HG03521 (cell line): ENCODE results near the gene SAFB.
A peak's percentile ranks its signal among the peaks of the same experiment; 100 is the strongest.
"Not testable (repeated sequence)": the region's sequence is repeated elsewhere in the genome, so short reads cannot be mapped to it uniquely, and the experiment has no call there.

ENCODE experiments used
- ATAC-seq: cut with Tn5 transposase; IDR thresholded peaks from one replicate; pipeline ENCODE4 v1.9.1; 2021; ENCODE audit warnings: mild to moderate bottlenecking, moderate library complexity; ENCODE audit not compliant: unreplicated experiment

SAFB gene

DNA sequence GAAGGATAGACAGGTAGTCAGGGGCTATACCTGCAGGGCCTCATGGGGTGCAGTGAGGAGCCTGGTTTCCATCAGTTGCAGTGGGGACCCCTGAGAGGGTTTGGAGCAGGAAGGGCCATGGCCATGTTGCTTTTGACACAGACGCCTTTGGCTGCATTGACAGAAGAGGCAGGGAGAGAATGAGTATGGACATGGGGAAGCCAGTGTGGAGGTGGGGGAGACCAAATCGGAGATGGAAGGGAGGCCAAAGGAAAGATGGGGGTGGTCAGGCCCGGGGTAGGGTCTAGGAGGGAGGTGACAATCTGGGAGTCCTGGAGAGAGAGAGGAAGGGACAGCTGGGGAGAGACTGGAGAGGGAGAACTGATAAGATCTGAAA lies 59.2 kb downstream of the SAFB start:
- no peak for ATAC-seq

DNA sequence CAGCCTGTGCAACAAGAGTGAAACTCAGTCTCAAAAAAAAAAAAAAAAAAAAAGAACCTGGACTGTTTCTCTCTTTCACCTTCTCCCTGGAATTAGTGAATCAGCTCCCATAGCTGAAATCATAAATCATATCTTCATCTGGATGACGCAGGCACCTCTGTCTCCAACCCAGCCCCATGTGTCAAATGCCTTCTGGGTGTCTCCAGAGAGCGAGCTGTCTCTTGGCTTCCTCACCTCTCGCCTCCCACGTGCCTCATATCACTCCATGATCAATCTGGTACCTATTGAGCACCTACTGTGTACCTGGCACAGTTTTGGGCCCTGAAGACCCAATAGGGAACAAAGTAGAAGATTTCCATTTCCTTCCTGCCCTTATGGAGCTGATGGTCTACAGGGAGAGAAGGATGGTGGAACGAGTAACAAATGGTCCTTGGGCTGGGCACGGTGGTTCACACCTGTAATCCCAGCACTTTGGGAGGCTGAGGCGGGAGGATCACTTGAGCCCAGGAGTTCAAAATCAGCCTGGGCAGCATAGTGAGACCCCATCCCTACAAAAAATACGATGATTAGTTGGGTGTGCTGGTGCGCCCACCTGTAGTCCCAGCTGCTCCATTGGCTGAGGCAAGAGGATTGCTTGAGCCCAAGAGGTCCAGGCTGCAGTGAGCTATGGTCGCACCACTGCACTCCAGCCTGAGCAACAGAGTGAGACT lies 60.4 kb downstream of the SAFB start:
- ATAC-seq = no peak

DNA sequence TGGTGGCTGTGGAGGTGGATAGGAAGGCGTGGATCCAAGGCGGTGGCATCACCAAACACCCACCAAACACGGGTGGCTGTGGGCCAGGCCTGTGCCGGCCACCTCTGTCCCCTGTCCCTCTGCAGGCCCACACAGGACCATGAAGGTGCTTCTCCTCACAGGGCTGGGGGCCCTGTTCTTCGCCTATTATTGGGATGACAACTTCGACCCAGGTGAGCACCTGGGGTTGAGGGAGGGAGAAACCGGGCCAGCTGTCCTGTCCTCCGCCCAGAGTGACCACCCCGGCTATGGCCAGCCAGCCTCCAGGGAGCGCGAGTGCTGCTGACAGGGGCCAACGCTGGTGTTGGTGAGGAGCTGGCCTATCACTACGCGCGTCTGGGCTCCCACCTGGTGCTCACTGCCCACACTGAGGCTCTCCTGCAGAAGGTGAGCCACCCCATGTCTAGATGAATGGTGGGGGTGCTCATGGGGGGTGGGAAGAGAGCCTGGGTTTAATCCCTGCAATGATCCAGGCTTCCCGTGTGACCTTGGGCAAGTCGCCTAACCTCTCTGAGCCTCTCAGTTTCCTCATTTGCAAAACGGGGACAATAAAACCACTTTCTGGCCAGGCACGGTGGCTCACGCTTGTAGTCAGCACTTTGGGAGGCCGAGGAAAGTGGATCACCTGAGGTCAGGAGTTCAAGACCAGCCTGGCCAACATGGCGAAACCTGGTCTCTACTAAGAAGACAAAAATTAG lies 62.0 kb downstream of the SAFB start:
- ATAC-seq = no peak

DNA sequence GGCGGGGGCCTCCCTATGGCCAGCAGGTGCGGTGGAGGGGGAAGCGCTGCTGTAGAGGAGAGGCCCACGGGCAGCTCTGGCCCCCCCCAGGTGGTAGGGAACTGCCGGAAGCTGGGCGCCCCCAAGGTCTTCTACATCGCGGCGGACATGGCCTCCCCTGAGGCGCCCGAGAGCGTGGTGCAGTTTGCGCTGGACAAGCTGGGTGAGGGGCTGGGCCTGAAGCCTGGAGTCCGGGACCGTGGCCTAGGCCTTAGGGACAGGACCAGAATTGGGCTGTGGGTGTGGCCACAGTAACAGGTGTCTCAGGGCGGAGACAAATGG lies 63.4 kb downstream of the SAFB start:
- no peak for ATAC-seq

DNA sequence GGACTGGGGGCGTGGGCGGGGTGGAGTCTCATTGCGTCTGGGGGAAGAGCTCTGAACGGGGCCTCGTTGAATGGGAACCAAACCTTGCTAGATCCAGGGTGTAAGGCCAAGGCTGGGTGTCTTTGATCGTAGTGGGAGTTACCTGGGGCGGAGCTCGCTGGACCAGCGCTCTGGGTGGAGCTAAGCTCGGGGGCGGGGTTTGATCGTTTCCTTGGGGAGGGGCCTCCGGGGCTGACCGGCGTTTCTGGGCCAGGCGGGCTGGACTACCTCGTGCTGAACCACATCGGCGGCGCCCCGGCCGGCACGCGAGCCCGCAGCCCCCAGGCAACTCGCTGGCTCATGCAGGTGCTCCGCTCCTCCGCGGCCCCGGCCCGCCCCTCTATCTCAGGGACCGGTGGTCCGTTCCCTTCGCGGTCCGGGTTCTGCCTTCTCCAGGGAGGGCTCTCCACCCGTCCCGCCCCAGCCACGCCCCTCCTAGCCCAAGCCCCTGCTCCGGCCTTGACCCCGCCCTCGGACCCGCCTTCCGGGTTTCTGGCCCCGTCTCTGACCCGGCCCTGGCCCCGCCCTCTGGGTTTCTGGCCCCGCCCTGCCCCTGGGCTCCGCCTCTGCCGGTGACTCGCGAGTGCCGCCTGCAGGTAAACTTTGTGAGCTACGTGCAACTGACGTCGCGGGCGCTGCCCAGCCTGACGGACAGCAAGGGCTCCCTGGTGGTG lies 63.9 kb downstream of the SAFB start:
- peak; percentile 41 for ATAC-seq

DNA sequence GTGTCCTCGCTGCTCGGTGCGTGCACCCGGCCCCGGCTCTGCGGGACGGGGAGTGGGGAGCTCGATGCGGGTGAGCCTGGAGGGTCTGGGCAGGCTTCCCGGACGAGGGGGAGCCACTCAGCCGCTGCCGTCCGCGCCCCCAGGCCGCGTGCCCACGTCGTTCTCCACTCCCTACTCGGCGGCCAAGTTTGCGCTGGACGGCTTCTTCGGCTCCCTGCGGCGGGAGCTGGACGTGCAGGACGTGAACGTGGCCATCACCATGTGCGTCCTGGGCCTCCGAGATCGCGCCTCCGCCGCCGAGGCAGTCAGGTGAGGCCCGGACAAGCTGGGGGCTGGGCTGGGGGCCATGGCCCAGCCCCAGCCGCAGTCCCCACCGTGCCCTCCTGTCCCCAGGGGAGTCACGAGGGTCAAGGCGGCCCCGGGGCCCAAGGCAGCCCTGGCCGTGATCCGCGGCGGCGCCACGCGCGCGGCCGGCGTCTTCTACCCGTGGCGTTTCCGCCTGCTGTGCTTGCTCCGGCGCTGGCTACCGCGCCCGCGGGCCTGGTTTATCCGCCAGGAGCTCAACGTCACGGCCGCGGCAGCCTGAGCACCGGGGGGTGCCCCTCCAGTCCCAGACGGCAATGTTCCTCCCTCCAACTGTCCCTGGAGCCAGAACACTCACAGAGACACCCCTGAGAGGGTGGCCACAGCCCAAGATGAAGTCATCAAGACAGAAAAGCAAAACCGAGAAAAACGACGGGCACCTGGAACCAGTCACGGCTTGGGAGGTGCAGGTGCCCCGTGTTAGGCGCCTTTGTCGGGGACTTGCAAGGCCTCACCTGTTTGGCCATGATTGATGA lies 64.7 kb downstream of the SAFB start:
- ATAC-seq = no peak

DNA sequence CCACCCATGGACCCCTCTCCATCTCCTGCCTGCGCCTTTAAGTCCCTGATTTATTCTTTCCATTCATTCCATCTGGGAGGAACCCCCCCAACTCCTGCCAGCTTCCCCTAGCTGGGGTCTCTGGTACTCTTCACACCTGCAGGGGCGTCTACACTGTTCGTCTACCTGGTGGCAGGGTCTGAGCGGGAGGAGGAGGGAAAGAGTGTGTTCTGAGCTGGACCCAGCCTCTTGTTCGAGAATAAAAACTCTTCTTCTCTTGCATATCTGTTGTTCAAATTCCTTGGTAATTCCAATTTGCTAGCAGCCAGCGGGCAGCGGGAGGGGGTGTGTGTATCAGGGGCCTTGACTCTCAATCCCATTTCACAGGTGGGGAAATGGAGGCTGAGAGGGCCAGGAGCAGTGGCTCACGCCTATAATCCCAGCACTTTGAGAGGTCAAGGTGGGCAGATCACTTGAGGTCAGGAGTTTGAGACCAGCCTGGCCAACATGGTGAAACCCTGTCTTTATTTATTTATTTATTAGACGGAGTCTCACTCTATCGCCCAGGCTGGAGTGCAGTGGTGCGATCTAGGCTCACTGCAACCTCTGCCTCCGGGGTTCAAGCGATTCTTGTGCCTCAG lies 65.5 kb downstream of the SAFB start:
- not testable (repeated sequence) for ATAC-seq

DNA sequence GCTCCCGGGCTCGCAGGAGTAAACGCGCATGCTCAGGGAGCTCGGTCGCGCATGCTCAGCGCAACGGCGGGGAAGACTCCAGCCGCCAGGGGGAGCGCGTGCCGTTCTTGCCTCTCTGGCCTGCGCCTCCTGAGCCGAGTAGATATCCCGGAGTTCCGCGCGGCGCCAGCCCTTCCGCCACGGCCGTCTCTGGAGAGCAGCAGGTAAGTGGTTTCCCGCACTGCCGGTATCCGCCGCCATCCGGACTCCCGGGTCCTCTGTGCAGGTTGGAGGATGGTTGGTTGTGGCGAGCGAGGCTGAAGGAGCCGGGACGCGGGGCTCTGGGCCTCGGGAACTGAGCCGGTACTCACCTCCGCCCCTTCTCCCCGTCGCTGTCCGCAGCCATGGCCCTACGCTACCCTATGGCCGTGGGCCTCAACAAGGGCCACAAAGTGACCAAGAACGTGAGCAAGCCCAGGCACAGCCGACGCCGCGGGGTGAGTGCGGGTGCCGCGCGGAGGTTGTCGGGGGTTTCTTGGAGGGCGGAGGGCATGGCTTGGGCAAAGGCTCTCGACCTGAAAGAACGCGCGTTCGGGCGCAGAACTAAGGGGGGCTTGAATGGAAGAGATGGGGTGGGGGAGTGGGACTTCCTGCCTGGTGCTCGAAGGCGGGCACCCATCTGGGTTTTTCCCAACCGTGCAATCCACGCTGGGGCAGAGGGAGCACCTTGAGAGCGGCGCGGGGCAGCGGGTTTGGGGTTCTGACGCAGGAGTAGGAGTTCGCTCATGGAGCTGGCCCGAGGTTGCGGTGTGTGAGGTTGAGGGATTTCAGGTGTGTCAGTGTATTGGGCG lies 67.5 kb downstream of the SAFB start, which contains the start of gene RPL36:
RPL36 (plus strand) TSS at position 171 of the 830 bp plus-strand sequence; CDS start at position 384, 213 bp downstream.
- peak; percentile 33 for ATAC-seq

DNA sequence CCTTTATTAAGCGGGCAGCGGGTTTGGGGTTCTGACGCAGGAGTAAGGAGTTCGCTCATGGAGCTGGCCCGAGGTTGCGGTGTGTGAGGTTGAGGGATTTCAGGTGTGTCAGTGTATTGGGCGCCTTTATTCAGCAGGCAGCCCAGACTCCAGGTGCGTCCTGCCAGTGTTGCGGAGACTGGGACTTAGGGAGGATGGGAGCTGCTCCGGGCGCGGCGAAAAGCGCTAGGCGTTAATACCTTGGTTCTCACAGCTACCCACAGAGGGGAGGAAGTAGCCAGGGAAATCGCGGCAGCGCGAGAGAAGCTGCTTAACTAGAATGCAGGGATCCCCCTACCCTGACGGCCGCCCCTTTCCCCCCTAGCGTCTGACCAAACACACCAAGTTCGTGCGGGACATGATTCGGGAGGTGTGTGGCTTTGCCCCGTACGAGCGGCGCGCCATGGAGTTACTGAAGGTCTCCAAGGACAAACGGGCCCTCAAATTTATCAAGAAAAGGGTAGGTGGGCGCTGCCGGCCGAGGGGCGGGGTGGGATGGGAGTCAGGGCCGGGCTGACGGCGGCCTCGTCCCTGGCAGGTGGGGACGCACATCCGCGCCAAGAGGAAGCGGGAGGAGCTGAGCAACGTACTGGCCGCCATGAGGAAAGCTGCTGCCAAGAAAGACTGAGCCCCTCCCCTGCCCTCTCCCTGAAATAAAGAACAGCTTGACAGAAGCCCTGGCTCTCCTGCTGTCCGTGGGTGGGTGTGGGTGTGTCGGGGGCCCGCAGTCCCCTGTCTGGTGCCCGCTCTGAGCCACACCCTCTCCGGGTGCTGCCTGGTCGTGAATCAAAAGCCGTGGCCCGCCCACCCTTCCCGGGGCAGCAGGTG lies 68.3 kb downstream of the SAFB start:
- ATAC-seq = no peak

DNA sequence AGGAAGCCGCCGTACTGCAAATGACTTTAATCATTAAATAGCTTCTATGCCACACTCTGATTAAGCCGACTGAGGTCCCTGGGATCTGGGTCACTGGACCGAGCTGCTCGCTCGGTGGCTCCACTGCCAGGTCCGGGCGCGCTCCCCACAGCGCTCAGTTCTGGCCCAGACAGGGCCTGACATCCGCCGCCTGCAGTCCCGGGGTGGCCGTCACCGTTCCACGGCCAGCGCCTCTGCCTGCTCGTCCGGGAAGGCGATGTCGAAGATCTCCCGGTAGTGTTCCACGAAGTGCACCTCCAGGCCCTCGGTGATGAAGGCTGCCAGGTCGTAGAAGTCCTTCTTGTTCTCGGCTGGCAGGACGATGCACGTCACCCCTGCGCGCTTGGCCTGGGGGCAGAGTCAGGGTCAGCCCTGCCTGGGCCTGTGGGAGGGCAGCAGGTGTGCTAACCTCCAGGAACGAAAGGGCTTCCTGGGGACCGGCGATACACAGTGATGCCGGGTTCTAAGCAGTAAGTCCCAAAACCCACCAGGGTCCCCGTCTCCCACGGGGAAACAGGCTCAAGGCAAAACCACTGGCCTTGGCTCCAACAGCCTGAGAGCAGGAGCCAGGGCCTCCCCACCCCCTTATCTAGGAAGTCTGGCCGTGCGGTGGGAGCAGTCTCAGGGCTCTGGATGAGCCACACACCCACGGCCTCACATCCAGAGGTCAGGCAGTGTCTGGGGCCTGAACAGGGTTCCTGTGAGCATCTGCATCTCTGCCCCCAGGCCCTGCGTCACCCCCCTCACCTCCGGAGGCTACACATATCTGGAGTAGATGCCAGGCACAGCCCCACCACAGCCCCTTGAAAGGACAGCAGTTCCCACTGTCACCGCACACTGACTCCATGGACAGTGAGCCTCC lies 69.2 kb downstream of the SAFB start:
- no peak for ATAC-seq

DNA sequence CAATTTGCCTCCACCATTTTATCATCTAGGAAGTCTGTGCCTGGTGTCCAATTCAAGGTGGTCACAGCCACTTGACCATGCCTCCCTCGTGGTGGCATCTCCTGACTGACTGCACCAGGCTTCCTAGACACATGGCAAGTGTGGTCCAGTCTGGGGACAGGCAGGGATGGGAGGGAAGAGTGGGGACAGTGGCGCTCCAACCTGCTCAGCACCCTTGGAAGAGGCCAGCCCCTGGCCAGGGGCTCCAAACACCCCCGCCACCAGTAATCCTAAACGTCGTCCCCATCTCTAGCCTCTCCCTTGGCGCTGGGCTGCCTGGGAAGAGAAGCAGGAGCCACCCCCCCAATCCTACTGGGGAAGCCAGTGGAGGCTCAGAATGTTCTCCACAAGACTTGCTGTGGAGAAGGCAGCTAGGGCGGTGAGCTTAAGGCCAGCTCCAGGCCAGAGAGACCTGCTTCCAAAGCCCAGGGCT lies 69.9 kb downstream of the SAFB start:
- no peak for ATAC-seq

DNA sequence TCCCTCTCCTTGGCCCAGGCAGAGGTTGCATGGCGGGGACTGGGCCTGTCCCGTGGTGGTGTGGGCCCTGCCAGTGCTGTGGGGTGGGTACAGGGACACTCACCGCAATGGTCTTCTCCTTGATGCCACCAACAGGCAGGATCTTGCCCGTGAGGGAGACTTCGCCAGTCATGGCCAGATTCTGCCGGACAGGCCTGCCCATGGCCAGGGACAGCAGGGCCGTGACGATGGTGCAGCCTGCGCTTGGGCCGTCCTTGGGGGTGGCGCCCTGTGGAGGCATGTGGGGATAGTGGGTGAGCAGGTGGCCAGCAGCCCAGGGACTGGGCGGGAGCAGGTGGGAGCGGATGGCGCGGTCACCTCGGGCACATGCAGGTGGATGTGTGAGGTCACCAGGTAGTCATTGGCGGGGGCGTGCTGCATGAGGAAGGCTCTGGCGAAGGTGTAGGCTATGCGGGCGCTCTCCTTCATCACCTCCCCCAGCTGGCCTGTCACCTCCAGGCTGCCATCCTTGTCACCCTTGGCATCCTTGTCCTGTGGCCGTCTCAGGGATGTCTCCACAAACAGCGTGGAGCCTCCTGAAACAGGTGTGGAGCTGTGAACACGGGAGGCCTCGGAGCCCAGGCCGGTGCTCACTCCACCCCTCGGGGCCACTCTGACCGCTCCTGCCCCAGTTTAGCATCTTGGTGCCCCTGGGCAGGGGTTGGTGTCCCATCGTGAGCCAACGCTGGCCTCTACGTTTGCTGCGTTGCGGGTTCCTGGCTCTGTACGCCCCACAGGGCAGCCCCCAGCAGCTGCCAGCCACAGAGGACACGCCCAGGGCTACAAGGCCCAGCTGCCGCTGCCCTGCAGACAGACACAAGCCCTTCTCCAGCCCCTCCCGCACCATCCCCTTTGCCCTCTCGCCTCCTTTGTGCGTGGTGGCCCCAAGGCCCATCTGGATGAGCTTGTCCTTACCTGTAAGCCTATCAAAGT lies 70.6 kb downstream of the SAFB start:
- no peak for ATAC-seq

DNA sequence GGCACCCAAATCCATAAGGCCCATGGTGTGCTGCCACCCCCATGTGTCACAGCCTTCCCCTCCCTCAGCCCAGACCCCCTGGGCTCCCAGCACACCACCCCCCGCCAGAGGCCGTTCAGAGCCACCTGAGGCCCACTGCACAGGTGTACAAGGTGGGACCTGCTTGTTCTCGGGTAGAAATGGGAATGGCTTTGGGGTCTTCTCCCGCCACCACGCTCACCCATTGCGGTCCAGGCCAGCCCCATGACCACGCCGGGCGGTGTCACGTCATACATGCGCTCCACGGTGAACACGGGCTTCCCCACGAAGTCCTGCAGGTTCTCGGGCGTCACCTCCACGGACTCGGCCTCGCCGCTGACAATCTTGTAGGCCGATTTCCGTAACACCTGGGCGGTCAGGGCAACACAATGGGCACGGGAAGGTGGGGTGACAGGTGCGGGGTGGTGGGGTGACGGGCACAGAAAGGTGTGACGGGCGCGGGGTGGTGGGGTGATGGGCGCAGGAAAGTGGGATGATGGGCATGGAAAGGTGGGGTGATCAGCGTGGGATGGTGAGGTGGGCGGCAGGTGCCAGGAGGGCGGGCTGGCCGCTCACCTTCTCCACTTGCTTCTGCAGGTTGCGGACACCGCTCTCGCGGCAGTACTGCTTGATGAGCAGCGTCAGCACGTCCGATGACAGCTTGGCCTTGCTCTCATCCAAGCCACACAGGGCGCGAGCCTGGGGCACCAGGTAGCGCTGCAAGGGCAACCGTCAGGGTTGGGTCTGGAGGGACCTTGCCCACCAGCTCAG lies 71.5 kb downstream of the SAFB start:
- ATAC-seq = no peak

DNA sequence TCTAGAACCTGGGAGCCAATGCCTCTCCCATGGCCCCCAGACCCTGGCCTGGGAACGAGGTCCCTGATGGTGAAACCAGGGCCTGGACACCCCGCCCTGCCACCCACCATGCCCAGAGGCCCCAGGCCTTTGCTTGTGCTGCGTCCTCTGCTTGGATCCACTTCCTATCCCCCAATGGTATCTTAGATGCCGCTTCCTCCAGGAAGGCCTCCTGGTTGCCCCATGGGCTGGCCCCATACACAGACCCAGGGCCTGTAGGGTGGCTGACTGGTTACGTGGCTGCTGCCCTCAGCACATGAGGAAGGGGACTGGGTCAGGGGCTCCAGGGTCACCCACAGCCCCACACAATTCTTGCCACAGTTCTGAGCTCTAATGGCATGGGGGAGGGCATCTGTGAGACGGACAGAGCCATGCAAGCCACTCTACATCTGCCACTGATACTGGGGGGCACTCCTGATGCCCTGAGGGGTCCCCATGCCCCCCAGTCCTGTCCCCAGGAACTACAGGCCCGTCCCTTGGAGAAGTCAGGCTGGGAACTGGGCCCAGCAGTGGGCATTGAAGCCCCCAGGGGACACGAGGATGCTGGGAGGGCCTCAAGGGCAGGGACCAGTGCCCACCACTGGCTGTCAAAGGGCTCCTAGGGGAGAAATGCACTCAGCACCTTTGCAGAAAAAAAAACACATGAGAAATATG lies 72.2 kb downstream of the SAFB start:
- ATAC-seq = no peak

DNA sequence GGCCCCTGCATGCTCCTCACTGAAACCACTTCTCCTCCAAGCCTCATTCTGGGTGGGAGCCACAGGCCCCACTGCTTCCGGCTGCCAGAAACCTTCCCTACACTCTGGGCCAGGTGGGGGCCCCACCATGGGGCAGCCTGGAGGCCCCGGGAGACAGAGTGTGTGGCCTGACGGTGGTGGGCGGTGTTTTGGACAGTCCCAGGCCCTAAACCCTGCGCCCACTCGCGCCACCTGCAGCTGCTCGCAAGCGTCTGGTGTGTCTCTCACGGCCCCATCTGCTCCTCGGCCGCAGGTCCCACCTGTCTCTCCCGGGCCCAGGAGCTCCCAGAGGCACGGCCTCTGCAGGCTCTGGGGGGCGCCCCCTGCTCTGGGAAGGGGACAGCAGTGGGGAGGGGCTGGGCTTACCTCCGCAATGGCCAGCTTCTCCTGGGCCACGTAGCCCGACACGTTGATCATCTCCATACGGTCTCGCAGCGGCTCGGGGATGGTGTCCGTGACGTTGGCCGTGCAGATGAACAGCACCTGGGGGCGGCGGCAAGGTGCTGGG lies 72.8 kb downstream of the SAFB start:
- ATAC-seq = no peak
